H9 (cell line): Measurements from ENCODE around the gene MRPL37. TPM values are rescaled to one million over a fixed set of nuclear protein-coding genes. Genes with fewer than 3 reads are reported as not detected.

ENCODE experiments used
- DNase-seq: peaks from one replicate; pipeline ENCODE4 v3.0.0-alpha.2; 2017
- H2AFZ ChIP-seq: one replicate; pipeline ENCODE4 v1.6.1; 2013; ENCODE audit warnings: mild to moderate bottlenecking, low read length, control low read depth, moderate library complexity
- H2AK5ac ChIP-seq: 2 replicates; pipeline ENCODE4 v1.6.1; 2013; ENCODE audit warnings: low read length, control low read depth, mixed read lengths; ENCODE audit not compliant: insufficient read length
- H2BK120ac ChIP-seq: one replicate; pipeline ENCODE4 v1.6.1; 2013; ENCODE audit warnings: low read depth, mild to moderate bottlenecking, low read length, control low read depth, inconsistent platforms; ENCODE audit not compliant: poor library complexity, severe bottlenecking
- H2BK12ac ChIP-seq: 2 replicates; pipeline ENCODE4 v1.6.1; 2013; ENCODE audit warnings: low read length, control low read depth, mixed read lengths, low read depth; ENCODE audit not compliant: insufficient read length
- H2BK15ac ChIP-seq: 2 replicates; pipeline ENCODE4 v1.6.1; 2013; ENCODE audit warnings: low read depth, low read length, control low read depth
- H2BK20ac ChIP-seq: one replicate; pipeline ENCODE4 v1.6.1; 2013; ENCODE audit warnings: low read depth, mild to moderate bottlenecking, low read length, control low read depth, inconsistent platforms; ENCODE audit not compliant: poor library complexity, severe bottlenecking
- H2BK5ac ChIP-seq: 2 replicates; pipeline ENCODE4 v1.6.1; 2013; ENCODE audit warnings: low read length, control low read depth, mixed read lengths; ENCODE audit not compliant: insufficient read length
- H3K14ac ChIP-seq: 2 replicates; pipeline ENCODE4 v1.6.1; 2013; ENCODE audit warnings: low read length, control low read depth; ENCODE audit not compliant: insufficient read depth
- H3K18ac ChIP-seq: 2 replicates; pipeline ENCODE4 v1.6.1; 2013; ENCODE audit warnings: low read depth, mild to moderate bottlenecking, mixed read lengths, low read length, control low read depth; ENCODE audit not compliant: insufficient read length
- H3K23ac ChIP-seq: 2 replicates; pipeline ENCODE4 v1.6.1; 2013; ENCODE audit warnings: low read length, control low read depth, mixed read lengths, low read depth; ENCODE audit not compliant: insufficient read length
- H3K23me2 ChIP-seq: 2 replicates; pipeline ENCODE4 v1.6.1; 2013; ENCODE audit warnings: low read depth, mild to moderate bottlenecking, mixed read lengths, low read length, control low read depth; ENCODE audit not compliant: insufficient read length, poor library complexity, severe bottlenecking
- H3K27ac ChIP-seq: 2 replicates; pipeline ENCODE4 v1.5.1; 2013; ENCODE audit warnings: low read length, control low read depth, mixed read lengths, low read depth; ENCODE audit not compliant: insufficient read length
- H3K27me3 ChIP-seq: 2 replicates; pipeline ENCODE4 v1.6.1; 2013; ENCODE audit warnings: low read length, control low read depth, inconsistent platforms; ENCODE audit not compliant: insufficient read depth
- H3K4ac ChIP-seq: 2 replicates; pipeline ENCODE4 v1.6.1; 2013; ENCODE audit warnings: low read depth, mild to moderate bottlenecking, control low read depth, inconsistent platforms, low read length, moderate library complexity
- H3K4me1 ChIP-seq: 2 replicates; pipeline ENCODE4 v1.6.1; 2013; ENCODE audit warnings: low read length, control low read depth, inconsistent platforms; ENCODE audit not compliant: insufficient read depth
- H3K4me2 ChIP-seq: 2 replicates; pipeline ENCODE4 v1.6.1; 2013; ENCODE audit warnings: low read length, control low read depth, mixed read lengths; ENCODE audit not compliant: insufficient read length, insufficient read depth
- H3K56ac ChIP-seq: 2 replicates; pipeline ENCODE4 v1.6.1; 2013; ENCODE audit warnings: low read depth, mild to moderate bottlenecking, mixed read lengths, low read length, control low read depth; ENCODE audit not compliant: insufficient read length
- H3K79me1 ChIP-seq: 2 replicates; pipeline ENCODE4 v1.6.1; 2013; ENCODE audit warnings: low read depth, mild to moderate bottlenecking, moderate library complexity, low read length, control low read depth, inconsistent platforms; ENCODE audit not compliant: insufficient read depth, poor library complexity, severe bottlenecking
- H3K79me2 ChIP-seq: 2 replicates; pipeline ENCODE4 v1.6.1; 2013; ENCODE audit warnings: low read length, control low read depth, inconsistent platforms; ENCODE audit not compliant: insufficient read depth
- H3K9ac ChIP-seq: 2 replicates; pipeline ENCODE4 v1.6.1; 2013; ENCODE audit warnings: low read length, control low read depth, mixed read lengths; ENCODE audit not compliant: insufficient read length; ENCODE audit errors: extremely low read depth
- H3K9me3 ChIP-seq: one replicate; pipeline ENCODE4 v1.6.1; 2013; ENCODE audit warnings: low read depth, low read length, inconsistent platforms; ENCODE audit not compliant: control insufficient read depth
- H3T11ph ChIP-seq: one replicate; pipeline ENCODE4 v1.6.1; 2013; ENCODE audit warnings: mild to moderate bottlenecking, low read length, control low read depth, inconsistent platforms
- H4K20me1 ChIP-seq: one replicate; pipeline ENCODE4 v1.6.1; 2013; ENCODE audit not compliant: control insufficient read depth, insufficient read length, insufficient read depth
- H4K5ac ChIP-seq: 2 replicates; pipeline ENCODE4 v1.6.1; 2013; ENCODE audit warnings: low read depth, mild to moderate bottlenecking, mixed read lengths, low read length, control low read depth; ENCODE audit not compliant: insufficient read length
- H4K8ac ChIP-seq: replicated peaks from 2 replicates; pipeline ENCODE4 v1.6.1; 2013; ENCODE audit warnings: low read length, control low read depth, mixed read lengths, low read depth; ENCODE audit not compliant: insufficient read length
- H4K91ac ChIP-seq: 2 replicates; pipeline ENCODE4 v1.6.1; 2013; ENCODE audit warnings: low read depth, mild to moderate bottlenecking, moderate library complexity, mixed read lengths, low read length, control low read depth; ENCODE audit not compliant: insufficient read length
- H3K27ac Mint-ChIP-seq, 3 experiments: 2 replicates in 2 of 3; 3 replicates in 1 of 3; pipeline ENCODE4 v1.8.0; 2020 to 2021; ENCODE audit warnings: mixed read lengths in 3 of 3, mild to moderate bottlenecking in 1 of 3, moderate library complexity in 1 of 3
- H3K27me3 Mint-ChIP-seq: 2 replicates; pipeline ENCODE4 v1.8.0; 2021; ENCODE audit warnings: low read depth, mild to moderate bottlenecking, moderate library complexity, mixed read lengths
- H3K36me3 Mint-ChIP-seq, 3 experiments: 2 replicates in 2 of 3; 3 replicates in 1 of 3; pipeline ENCODE4 v1.8.0; 2020 to 2021; ENCODE audit warnings: low read depth in 3 of 3, mixed read lengths in 3 of 3; ENCODE audit not compliant: insufficient read depth in 1 of 3
- H3K4me1 Mint-ChIP-seq, 2 experiments: 2 replicates each; pipeline ENCODE4 v1.8.0; 2020; ENCODE audit warnings: mixed read lengths in 2 of 2
- H3K4me3 Mint-ChIP-seq, 2 experiments: 2 replicates in 1 of 2; 3 replicates in 1 of 2; pipeline ENCODE4 v1.8.0; 2020 to 2021; ENCODE audit warnings: mild to moderate bottlenecking in 2 of 2, mixed read lengths in 2 of 2, moderate library complexity in 1 of 2
- H3K9me3 Mint-ChIP-seq, 2 experiments: 2 replicates in 1 of 2; 3 replicates in 1 of 2; pipeline ENCODE4 v1.8.0; 2020; ENCODE audit warnings: mild to moderate bottlenecking in 2 of 2, mixed read lengths in 2 of 2, moderate library complexity in 1 of 2
- WGBS: extraction: QIAGEN DNeasy Blood & Tissue Kit; methylation state at CpG from one replicate; pipeline ENCODE4 v1.1.7; 2013; ENCODE audit warnings: missing lambda C conversion rate, low lambda C conversion rate, mixed read lengths; ENCODE audit not compliant: insufficient read length; ENCODE audit errors: extremely low coverage; 5-methylcytosine and 5-hydroxymethylcytosine counted together
- total RNA-seq: library from RNA; stranded (reverse); gene quantifications from 2 replicates; pipeline ENCODE4 v1.2.1, GENCODE V29; 2021
- TF ChIP-seq, protein P1 (sequence below): fragments of 200-600 bp; sonication (generic); conservative IDR thresholded peaks from 3 replicates; pipeline ENCODE4 v1.8.0; 2021; ENCODE audit warnings: antibody characterized with exemption, mild to moderate bottlenecking

Gene MRPL37
- total RNA-seq, 1 experiment from 2014 or later, result 123 TPM

DNA sequence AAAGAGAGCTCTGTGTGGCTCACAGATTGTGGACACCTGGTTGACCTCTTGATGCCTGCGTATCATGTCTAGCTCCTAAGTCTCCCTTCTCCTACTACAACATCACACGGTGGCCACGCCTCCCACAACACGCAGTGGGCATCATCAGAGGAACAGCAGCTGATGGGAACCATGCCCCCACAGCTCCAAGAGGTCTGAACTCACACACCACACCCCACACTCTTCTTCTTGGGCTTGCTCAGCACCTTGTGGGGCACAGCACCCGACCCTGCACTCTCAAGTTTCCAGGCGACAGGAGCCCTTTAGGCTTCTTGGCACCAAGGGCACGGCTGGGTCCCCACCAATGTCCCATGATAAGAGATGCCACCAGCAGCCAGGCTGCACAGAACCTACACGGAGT lies 28.4 kb upstream of the MRPL37 start:
- Histone ChIP-seq H3K9ac (no peak overlapping the region), H2BK12ac (no peak overlapping the region), H2BK20ac (no peak overlapping the region), H3K14ac (no peak overlapping the region; the same call in 1 of the 2 replicates), H2BK120ac (no peak overlapping the region), H3K79me2 (no peaks in the 10 kb centered on the region), H4K5ac (no peak overlapping the region), H3K9me3 (no peaks in the 10 kb centered on the region), H4K91ac (no peak overlapping the region), H2AFZ (no peak overlapping the region), H3K27ac (no peak overlapping the region), H2BK5ac (no peak overlapping the region), H3T11ph (no peak overlapping the region), H3K4me1 (no peaks in the 10 kb centered on the region), H3K27me3 (no peaks in the 10 kb centered on the region), H3K23ac (no peak overlapping the region), H3K4me2 (no peak overlapping the region), H3K4ac (no peak overlapping the region), H3K18ac (no peak overlapping the region), H4K8ac (no peak overlapping the region), H3K79me1 (no peaks in the 10 kb centered on the region), H3K56ac (no peak overlapping the region), H4K20me1 (no peaks in the 10 kb centered on the region), H3K23me2 (no peaks in the 10 kb centered on the region), H2AK5ac (no peak overlapping the region), H2BK15ac (no peak overlapping the region)
- DNase-seq, result no peak
- Mint-ChIP-seq H3K27ac (0 out of 7 replicates have a peak overlapping the region, but pooled peaks of 1 of the 3 experiments have one; percentile 9), H3K36me3 (no peaks in the 10 kb centered on the region; a peak in 1 of 7 replicates), H3K4me3 (no peak overlapping the region; a peak in 1 of 5 replicates), H3K27me3 (peaks cover 2% of the 10 kb centered on the region; the same call in 1 of the 2 replicates), H3K9me3 (no peaks in the 10 kb centered on the region), H3K4me1 (peaks cover 4 to 9% of the 10 kb centered on the region in 2 experiments)
- TF ChIP-seq, protein P1, sequence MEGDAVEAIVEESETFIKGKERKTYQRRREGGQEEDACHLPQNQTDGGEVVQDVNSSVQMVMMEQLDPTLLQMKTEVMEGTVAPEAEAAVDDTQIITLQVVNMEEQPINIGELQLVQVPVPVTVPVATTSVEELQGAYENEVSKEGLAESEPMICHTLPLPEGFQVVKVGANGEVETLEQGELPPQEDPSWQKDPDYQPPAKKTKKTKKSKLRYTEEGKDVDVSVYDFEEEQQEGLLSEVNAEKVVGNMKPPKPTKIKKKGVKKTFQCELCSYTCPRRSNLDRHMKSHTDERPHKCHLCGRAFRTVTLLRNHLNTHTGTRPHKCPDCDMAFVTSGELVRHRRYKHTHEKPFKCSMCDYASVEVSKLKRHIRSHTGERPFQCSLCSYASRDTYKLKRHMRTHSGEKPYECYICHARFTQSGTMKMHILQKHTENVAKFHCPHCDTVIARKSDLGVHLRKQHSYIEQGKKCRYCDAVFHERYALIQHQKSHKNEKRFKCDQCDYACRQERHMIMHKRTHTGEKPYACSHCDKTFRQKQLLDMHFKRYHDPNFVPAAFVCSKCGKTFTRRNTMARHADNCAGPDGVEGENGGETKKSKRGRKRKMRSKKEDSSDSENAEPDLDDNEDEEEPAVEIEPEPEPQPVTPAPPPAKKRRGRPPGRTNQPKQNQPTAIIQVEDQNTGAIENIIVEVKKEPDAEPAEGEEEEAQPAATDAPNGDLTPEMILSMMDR, result no peak
- no CpG with 5 or more reads among the region's 8 CpGs for whole genome bisulfite sequencing
